Astrocyte of the spinal cord (primary cell): ENCODE measurements around the gene SLC46A1.

Experiments
- DNase-seq: peaks from one replicate; pipeline ENCODE4 v3.0.0; 2011; ENCODE audit warnings: low read depth, low spot score
- H3K4me3 ChIP-seq: 2 replicates; pipeline ENCODE4 v1.5.1; 2011; ENCODE audit warnings: low read depth, mild to moderate bottlenecking, low read length, moderate library complexity
- in situ Hi-C: cut with HindIII; loops from 2 replicates; pipeline ENCODE4 v1.10.0; 2017; ENCODE audit warnings: low sequenced_read_pairs
- TF ChIP-seq, protein P1 (sequence below): IDR thresholded peaks from 2 replicates; pipeline ENCODE4 v1.5.1; 2012; ENCODE audit warnings: low read depth, mild to moderate bottlenecking, low read length, inconsistent platforms

SLC46A1 gene

DNA sequence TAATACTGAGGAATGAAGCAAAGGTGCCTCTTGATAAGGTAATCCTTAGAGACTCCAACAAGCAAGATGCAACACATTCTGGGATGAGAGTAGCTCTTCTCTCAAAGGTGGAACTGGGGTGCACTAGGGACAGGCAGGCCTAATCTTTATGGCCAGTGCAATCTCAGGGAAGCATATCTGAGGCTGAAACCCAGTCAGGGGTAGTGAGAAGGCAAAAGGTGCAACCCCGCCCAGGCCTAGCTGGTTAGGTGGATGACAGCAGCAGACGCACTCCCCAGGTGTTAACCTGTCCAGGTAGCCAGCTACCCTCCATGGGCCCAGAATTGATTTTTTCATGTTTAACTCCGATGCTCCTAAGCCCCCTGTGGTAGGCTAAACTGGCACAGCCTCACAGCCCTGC, 9.9 kb upstream of the SLC46A1 start:
- in situ Hi-C loops, result no loop called here
- TF ChIP-seq, protein P1, sequence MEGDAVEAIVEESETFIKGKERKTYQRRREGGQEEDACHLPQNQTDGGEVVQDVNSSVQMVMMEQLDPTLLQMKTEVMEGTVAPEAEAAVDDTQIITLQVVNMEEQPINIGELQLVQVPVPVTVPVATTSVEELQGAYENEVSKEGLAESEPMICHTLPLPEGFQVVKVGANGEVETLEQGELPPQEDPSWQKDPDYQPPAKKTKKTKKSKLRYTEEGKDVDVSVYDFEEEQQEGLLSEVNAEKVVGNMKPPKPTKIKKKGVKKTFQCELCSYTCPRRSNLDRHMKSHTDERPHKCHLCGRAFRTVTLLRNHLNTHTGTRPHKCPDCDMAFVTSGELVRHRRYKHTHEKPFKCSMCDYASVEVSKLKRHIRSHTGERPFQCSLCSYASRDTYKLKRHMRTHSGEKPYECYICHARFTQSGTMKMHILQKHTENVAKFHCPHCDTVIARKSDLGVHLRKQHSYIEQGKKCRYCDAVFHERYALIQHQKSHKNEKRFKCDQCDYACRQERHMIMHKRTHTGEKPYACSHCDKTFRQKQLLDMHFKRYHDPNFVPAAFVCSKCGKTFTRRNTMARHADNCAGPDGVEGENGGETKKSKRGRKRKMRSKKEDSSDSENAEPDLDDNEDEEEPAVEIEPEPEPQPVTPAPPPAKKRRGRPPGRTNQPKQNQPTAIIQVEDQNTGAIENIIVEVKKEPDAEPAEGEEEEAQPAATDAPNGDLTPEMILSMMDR, result no peak
- H3K4me3 ChIP-seq, result no peak overlapping the region

DNA sequence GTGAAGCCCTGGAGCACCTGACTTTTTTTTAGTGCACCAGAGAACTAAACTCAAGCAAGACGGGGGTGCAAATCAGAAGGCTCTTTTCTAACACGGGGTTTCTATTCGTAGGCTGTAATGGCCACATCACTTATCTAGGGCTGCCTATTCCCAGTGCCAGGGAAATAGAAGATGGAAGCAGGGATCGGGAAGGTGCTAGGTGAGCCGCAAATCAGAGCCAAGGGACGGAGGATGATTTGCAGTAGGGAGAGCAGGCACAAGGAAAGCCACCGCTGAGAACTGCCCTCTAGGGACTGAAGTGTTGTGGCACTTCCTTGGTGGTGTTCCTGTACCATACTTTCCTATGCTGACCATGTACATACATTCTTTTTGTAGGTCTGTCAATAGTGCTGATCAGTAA, 7.8 kb upstream of the SLC46A1 start:
- no peak for DNase-seq
- TF ChIP-seq, protein P1, result no peak
- in situ Hi-C loops, result no loop called here
- no peak overlapping the region for H3K4me3 ChIP-seq

More for the DNA sequence above, 9.9 kb upstream of the SLC46A1 start:
- no peak for DNase-seq

DNA sequence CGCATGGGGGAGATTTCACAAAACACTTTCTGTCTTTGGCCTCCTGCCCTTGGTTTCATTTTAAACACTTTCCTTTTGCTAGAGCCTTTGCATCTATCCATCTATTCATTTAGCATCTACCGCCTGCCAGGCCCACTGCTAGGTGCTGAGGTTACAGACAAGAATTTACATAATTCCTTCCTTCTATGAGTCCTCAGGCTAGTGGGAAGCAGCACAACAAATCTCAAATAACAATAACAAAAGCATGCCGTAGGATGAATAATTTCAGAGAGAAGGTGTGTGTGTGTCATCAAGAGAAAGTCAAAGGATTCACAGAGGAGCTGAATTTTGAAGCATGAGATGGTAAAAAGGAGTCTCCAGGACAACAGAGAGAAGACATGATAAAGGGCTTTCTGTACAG, 6.1 kb upstream of the SLC46A1 start:
- TF ChIP-seq, protein P1, result no peak
- in situ Hi-C loops, result no loop called here
- H3K4me3 ChIP-seq, result no peak overlapping the region
- no peak for DNase-seq

DNA sequence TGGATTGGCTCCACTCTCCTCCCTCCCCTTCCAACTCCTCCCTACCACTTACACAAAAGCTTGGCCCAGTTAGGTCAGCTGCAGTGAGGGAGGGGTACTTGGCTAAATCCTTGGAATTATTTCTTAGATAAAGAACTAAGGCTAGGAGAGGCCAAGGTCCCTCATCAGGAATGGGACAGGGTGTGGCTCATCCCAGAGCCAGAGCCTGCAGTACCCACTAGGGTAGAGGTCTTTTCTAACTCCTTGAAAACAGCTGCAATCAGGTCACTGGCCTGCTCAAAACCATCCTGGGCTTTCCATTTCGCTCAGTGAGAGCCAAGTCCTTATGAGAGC, 1.9 kb upstream of the SLC46A1 start:
- in situ Hi-C loops, result no loop called here
- no peak for DNase-seq
- TF ChIP-seq, protein P1, result no peak
- H3K4me3 ChIP-seq, result no peak overlapping the region

DNA sequence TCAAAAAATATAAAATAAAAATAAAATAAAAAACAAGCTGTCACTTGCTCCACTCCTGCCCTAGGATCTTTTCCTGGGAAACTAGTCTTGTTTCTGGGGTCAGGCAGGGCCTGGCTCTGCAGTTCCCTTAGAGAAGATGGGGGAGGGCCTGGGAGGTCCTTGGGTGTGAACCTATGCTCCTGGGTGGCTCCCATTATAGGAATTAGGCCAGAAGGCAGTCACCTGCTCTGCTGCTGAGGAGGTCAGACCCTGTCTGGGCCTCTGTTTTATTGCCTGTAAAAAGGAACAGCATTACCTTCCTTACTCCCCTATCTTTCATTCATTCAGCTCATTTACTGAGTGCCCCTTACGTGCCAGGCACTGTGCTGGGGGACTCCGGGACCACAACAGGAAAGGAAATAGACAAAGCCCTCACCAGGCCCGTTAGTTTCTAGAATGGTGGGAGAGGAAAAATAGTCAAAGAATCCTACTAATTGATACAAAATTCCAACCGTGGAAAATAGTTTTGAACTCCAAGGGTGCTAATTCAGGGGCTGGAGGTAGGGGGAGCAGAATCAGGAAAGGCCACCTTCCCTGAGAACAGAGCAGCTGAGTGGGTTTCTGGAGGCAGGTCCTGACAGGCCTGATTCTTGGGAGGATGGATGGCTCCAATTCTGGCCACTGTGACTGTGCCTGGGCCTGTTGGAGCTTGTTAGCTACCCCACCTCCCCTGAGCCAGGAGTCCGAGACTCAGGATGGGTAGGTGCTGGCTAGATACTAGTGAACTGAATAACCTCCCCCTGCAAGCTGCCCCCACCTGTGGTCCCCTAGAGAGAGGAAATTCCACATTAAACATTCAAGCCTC, 1.3 kb upstream of the SLC46A1 start:
- TF ChIP-seq, protein P1, result no peak
- in situ Hi-C loops, result no loop called here

DNA sequence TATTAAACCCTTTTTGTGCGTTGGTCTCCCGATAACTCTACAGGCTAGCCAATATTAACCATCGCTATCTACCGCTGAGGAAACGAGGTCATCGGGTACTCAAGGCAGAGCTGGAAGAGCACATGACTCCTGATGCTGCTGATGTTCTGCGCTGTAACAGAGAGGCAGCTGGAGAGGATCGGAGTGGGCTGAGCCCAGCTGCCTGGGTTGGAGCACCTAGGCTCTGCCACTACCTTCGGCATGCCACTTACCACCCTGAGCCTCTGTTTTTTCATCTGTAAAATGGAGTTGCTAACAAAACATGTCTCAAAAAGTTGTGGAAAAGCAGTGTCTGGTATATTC, 432 bp upstream of the SLC46A1 start:
- H3K4me3 ChIP-seq, result peak overlapping the region; percentile 52
- no peak for DNase-seq
- TF ChIP-seq, protein P1, result no peak
- in situ Hi-C loops, result no loop called here

More for the DNA sequence above, 1.3 kb upstream of the SLC46A1 start:
- DNase-seq, result no peak
- no peak overlapping the region for H3K4me3 ChIP-seq
